Measurements from ENCODE around the gene PLCD3.

The PLCD3 gene

DNA sequence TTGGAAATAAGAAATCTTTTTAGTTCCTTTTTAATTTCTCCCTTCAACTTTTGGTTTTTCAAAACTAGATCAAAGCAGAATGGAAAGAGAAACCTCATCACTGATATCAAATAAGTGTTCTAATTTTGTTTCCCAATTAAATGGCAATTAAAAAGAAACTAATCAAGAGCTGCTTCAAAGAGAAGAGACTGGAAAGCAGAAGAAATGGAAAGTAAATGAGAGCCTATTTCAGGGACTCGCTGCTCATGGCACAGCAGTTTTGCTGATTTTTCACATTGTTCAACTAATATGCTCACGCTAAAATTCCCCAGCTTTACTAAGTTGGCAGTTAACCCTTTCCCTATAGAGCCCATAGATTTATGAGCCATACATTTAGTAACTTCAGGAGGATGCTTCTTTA, 64.7 kb downstream of the PLCD3 start:
- no peak for DNase-seq (ENCODE audit: low spot score)

DNA sequence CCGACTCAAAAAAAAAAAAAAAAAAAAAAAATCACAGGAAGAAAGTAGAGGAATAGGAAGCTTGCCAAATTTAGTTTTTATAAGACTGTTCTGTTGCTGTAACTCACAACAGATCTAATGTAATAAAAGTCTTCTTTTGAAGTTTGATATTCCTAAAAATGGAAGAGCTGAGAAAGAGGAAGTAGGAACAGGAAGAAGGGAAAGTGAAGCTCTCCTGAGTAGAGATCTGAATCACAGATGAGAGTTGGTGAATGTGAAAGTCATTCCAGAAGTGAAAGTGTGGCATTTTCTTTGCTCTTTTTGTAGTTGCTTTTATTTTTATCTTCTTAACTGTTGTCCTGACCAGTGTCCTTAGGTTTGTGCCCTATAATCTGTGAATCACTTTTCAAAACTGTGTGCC, 69.1 kb downstream of the PLCD3 start:
- DNase-seq (ENCODE audit: low spot score), result no peak

DNA sequence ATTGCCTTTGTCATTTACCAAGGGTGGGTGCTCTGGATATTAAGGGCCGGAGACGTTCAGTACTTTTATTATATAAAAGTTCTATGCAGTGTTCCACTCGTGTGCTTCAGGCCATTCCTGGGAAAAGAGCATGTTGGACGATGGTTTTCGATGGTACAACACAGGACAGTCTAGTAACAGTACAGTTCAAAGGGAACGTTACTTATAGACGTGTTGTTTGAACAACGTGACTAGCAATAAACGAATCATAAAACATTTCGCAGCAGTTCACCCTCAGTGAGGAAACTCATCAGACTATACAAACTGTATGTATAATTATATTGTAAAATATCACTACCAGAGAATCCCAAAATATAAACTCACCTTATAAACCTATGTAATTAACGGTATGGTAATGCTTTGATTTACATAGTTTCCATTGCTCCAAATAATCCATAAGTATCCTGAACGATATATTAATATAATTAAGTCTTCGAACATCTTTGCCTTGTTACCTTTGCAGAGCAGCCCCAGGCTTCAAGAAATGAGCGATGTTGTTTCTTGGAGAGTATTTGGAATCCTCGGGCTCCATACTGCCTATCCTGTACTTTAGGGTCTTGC, 70.6 kb downstream of the PLCD3 start:
- DNase-seq (ENCODE audit: low spot score), result no peak

GRCh38 chr17:45060797-45061605, 71.3 kb downstream of the PLCD3 start, which contains the start of gene NMT1:
TSS of gene NMT1 (plus strand) at chr17:45061317. CDS start at chr17:45061330, 13 bp downstream.
- DNase-seq (ENCODE audit: low spot score), result peak; percentile 100

DNA sequence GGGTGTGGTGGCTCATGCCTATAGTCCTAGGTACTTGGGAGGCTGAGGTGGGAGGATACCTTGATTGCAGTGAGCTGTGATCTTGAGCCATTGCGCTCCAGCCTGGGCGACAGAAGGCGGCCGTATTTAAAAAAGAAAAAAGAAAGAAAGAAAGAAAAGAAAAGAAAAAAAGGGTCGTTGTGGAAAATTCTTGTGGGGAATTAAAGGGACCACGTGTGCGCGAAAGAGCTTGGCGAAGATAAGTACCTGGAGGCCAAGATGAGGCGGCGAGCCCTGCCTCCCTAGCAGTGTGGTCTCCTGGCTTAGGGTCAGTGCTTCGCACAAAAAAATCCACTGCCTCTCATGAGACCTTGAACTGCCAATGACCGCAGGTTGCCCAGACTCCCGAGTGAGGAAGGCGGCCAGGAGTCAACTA, 71.9 kb downstream of the PLCD3 start:
- DNase-seq (ENCODE audit: low spot score), result no peak

All from cerebellar cortex (tissue), 1 donor.